Measurements from ENCODE around the gene XRCC4. TPM values are rescaled to one million over a fixed set of nuclear protein-coding genes. Genes with fewer than 3 reads are reported as not detected.

Gene XRCC4
- total RNA-seq, 1 donor from 2014 or later = 11.6 TPM

- peaks cover 11% of the 10 kb centered on the region for H3K4me1 Mint-ChIP-seq
- peaks cover 13% of the 10 kb centered on the region for H3K9me3 Mint-ChIP-seq
- H3K36me3 Mint-ChIP-seq (ENCODE audit: low read depth) = peaks cover 17% of the 10 kb centered on the region
- no peak for DNase-seq
- no peaks in the 10 kb centered on the region for H3K27me3 Mint-ChIP-seq
- intact Hi-C loops (cut with micrococcal nuclease) = no loop called here
- no peak overlapping the region for H3K4me3 Mint-ChIP-seq
- no peak overlapping the region for H3K27ac Mint-ChIP-seq
These were observed 12.8 kb downstream of the XRCC4 start for GRCh38 chr5:83090169-83090568.

DNA sequence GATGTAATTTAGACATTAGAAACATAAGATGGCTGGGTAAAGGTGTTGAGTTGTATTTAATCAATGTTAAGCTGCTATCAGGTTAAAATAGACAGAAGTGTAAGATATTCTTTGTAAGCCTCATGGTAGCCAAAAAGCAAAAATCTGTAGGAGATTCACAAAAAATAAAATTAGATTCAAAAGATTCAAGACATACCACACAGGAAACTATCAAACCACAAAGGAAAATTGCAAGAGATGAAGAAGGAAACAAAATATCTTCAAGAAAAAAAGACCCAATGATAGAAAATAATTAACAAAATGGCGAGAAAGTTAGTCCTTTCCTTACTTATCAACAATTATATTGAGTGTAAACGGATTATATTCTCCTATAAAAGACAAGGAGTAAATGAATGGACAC is 15.3 kb downstream of the XRCC4 start:
- Mint-ChIP-seq H3K4me3 (no peak overlapping the region), H3K4me1 (peaks cover 11% of the 10 kb centered on the region), H3K9me3 (peaks cover 18% of the 10 kb centered on the region), H3K27ac (no peak overlapping the region), H3K27me3 (no peaks in the 10 kb centered on the region), H3K36me3 (ENCODE audit: low read depth) (peaks cover 19% of the 10 kb centered on the region)
- no peak for DNase-seq
- intact Hi-C loops (cut with micrococcal nuclease) = no loop called here

- intact Hi-C loops (cut with micrococcal nuclease) = no loop called here
- no peak overlapping the region for H3K4me3 Mint-ChIP-seq
- no peak for DNase-seq
- peaks cover 18% of the 10 kb centered on the region for H3K9me3 Mint-ChIP-seq
- H3K4me1 Mint-ChIP-seq = peaks cover 11% of the 10 kb centered on the region
- no peaks in the 10 kb centered on the region for H3K27me3 Mint-ChIP-seq
- H3K36me3 Mint-ChIP-seq (ENCODE audit: low read depth) = peaks cover 19% of the 10 kb centered on the region
- H3K27ac Mint-ChIP-seq = no peak overlapping the region
These were observed 16.3 kb downstream of the XRCC4 start for GRCh38 chr5:83093692-83094091.

- peaks cover 16% of the 10 kb centered on the region for H3K9me3 Mint-ChIP-seq
- no peaks in the 10 kb centered on the region for H3K27me3 Mint-ChIP-seq
- H3K4me1 Mint-ChIP-seq = peaks cover 11% of the 10 kb centered on the region
- H3K36me3 Mint-ChIP-seq (ENCODE audit: low read depth) = peaks cover 19% of the 10 kb centered on the region
- DNase-seq = no peak
- no peak overlapping the region for H3K27ac Mint-ChIP-seq
- no peak overlapping the region for H3K4me3 Mint-ChIP-seq
- intact Hi-C loops (cut with micrococcal nuclease) = no loop called here
These were observed 18.0 kb downstream of the XRCC4 start for GRCh38 chr5:83095163-83095956.

DNA sequence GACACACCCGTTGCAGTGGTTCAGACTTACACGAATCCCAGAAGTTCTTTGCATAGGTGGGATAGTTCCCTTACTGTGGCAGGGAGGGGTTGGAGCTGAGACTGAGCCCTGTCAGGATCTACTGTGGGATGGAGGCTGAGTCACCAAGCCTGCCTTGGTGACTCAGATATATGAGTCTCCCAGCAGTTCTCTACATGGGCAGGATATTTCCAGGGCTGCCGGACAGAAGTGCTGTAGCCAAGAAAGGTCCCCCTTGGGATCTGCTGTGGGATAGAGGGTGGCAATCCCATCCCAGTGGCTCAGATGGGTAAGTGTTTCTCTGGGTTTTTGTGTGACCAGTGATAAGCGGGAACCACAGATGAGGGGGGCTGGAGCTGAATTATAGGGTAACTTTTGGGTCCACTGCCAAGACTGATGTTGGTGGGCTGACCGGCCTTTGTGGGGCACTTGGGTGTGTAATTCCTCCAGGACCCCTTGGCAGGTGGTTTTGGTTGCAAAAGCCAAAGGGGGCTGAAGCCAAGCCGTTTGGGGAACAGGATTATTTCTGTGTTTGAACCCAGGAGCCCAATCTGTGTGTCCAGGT is 18.7 kb downstream of the XRCC4 start:
- Mint-ChIP-seq H3K9me3 (peaks cover 14% of the 10 kb centered on the region), H3K27ac (no peak overlapping the region), H3K36me3 (ENCODE audit: low read depth) (peaks cover 17% of the 10 kb centered on the region), H3K4me1 (peaks cover 11% of the 10 kb centered on the region), H3K27me3 (no peaks in the 10 kb centered on the region), H3K4me3 (no peak overlapping the region)
- intact Hi-C loops (cut with micrococcal nuclease) = no loop called here
- DNase-seq = no peak

DNA sequence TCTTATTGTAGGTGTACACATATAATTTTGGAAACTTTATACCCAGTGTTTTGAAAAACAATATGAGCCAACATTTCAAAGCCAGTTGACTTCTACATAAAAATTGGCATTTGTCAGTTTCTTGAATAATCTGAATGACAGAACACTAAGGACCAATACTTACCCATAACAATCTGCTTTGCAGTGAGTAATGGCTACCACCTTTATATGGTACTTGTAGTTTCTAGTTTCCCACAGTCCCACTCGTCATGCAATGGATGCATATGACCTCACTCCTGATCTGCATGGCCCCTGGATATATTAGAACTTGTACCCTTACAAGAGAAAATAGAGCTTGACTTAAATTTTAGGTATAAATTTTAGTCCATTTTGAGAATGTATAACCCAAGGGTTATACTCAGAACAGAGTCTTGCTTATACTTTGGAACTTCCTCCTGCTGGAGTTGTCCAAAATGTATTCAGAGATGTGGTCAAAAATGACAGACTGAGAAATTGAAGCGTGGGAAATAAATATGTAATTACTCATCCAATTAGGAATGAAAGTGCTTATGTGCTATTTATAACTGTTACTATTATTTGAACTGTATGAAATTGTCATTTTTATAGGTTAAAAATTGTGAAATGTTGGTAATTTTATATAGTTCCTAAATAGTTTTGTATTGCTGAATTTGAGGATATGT is 19.5 kb downstream of the XRCC4 start:
- H3K4me3 Mint-ChIP-seq = no peak overlapping the region
- no peak for DNase-seq
- peaks cover 16% of the 10 kb centered on the region for H3K36me3 Mint-ChIP-seq (ENCODE audit: low read depth)
- H3K9me3 Mint-ChIP-seq = peaks cover 14% of the 10 kb centered on the region
- peaks cover 11% of the 10 kb centered on the region for H3K4me1 Mint-ChIP-seq
- intact Hi-C loops (cut with micrococcal nuclease) = no loop called here
- no peak overlapping the region for H3K27ac Mint-ChIP-seq
- H3K27me3 Mint-ChIP-seq = no peaks in the 10 kb centered on the region

GRCh38 chr5:83097689-83098231 is 20.4 kb downstream of the XRCC4 start:
- no peak overlapping the region for H3K4me3 Mint-ChIP-seq
- peaks cover 13% of the 10 kb centered on the region for H3K9me3 Mint-ChIP-seq
- DNase-seq = no peak
- intact Hi-C loops (cut with micrococcal nuclease) = no loop called here
- peaks cover 3% of the 10 kb centered on the region for H3K4me1 Mint-ChIP-seq
- H3K27ac Mint-ChIP-seq = no peak overlapping the region
- no peaks in the 10 kb centered on the region for H3K27me3 Mint-ChIP-seq
- peaks cover 13% of the 10 kb centered on the region for H3K36me3 Mint-ChIP-seq (ENCODE audit: low read depth)

- DNase-seq = no peak
- Mint-ChIP-seq H3K36me3 (ENCODE audit: low read depth) (peaks cover 7% of the 10 kb centered on the region), H3K4me1 (no peaks in the 10 kb centered on the region), H3K9me3 (peaks cover 6% of the 10 kb centered on the region), H3K27me3 (no peaks in the 10 kb centered on the region), H3K27ac (no peak overlapping the region), H3K4me3 (no peak overlapping the region)
- intact Hi-C loops (cut with micrococcal nuclease) = no loop called here
These were observed 21.7 kb downstream of the XRCC4 start for GRCh38 chr5:83099001-83099400.

- no peak overlapping the region for H3K27ac Mint-ChIP-seq
- intact Hi-C loops (cut with micrococcal nuclease) = no loop called here
- H3K9me3 Mint-ChIP-seq = peaks cover 6% of the 10 kb centered on the region
- H3K27me3 Mint-ChIP-seq = no peaks in the 10 kb centered on the region
- H3K4me3 Mint-ChIP-seq = no peak overlapping the region
- peaks cover 4% of the 10 kb centered on the region for H3K36me3 Mint-ChIP-seq (ENCODE audit: low read depth)
- no peak for DNase-seq
- H3K4me1 Mint-ChIP-seq = no peaks in the 10 kb centered on the region
These were observed 22.1 kb downstream of the XRCC4 start for GRCh38 chr5:83099445-83099844.

GRCh38 chr5:83101514-83101913 is 24.2 kb downstream of the XRCC4 start:
- H3K27me3 Mint-ChIP-seq = no peaks in the 10 kb centered on the region
- intact Hi-C loops (cut with micrococcal nuclease) = no loop called here
- no peak for DNase-seq
- peaks cover 3% of the 10 kb centered on the region for H3K36me3 Mint-ChIP-seq (ENCODE audit: low read depth)
- H3K27ac Mint-ChIP-seq = no peak overlapping the region
- H3K4me3 Mint-ChIP-seq = no peak overlapping the region
- H3K4me1 Mint-ChIP-seq = no peaks in the 10 kb centered on the region
- H3K9me3 Mint-ChIP-seq = no peaks in the 10 kb centered on the region

GRCh38 chr5:83102364-83102980 is 25.1 kb downstream of the XRCC4 start:
- Mint-ChIP-seq H3K27me3 (no peaks in the 10 kb centered on the region), H3K4me3 (no peak overlapping the region), H3K27ac (no peak overlapping the region), H3K36me3 (ENCODE audit: low read depth) (peaks cover 4% of the 10 kb centered on the region), H3K4me1 (no peaks in the 10 kb centered on the region), H3K9me3 (no peaks in the 10 kb centered on the region)
- no peak for DNase-seq
- intact Hi-C loops (cut with micrococcal nuclease) = no loop called here

DNA sequence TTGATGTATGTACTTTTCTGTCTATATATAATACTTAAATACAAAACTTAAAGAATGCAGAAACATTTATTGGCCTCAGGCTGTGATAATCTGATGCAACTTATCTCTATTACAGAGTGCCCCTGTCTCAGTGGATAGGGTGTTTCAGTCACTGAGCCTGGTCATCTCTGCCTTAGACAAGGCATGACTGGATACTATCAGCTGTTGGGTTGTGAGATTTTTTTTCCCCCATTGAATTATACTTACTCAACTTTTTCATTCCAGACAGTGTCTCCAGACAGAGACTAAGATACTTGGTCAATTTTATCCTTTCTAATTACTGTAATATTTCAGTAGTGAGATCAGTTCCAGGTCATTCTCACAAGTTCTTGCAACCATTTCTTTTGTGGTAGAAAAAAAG is 26.7 kb downstream of the XRCC4 start:
- Mint-ChIP-seq H3K27me3 (no peaks in the 10 kb centered on the region), H3K4me1 (no peaks in the 10 kb centered on the region), H3K9me3 (no peaks in the 10 kb centered on the region), H3K4me3 (no peak overlapping the region), H3K27ac (no peak overlapping the region), H3K36me3 (ENCODE audit: low read depth) (peaks cover 6% of the 10 kb centered on the region)
- intact Hi-C loops (cut with micrococcal nuclease) = no loop called here
- no peak for DNase-seq

DNA sequence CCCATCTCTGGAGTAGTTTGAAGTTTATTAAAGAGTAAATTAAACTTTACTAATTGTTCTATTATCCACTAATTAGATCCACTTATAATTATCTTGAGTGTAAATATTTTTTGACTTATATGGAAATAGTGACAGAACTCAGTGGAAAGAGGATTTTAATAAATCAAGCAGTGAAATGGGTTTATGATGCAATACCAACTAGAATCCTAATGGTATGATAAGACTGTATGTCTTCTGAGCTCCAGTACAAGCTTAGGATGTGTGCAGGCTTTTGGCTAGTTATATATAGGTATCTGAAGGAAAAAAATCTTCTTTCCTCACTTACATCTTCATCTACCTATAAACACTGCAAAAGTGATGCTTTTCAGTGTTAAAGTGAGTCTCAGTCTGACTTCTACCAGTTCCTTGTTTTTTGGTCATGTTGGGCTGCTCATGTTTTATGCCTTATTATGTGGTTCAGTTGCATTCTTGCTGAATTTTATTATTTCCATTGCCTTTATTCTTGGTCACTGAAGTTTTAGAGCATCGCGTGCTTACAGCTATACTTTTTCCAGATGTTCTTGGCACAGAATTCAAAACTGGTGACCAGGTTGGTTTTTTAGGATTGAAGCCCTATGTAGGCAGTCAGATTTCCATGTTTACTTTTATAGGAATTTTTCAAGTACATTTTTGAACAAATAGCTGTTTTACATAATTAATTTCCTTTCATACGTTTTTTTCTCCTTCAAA is 30.5 kb downstream of the XRCC4 start:
- H3K9me3 Mint-ChIP-seq = peaks cover 8% of the 10 kb centered on the region
- no peak overlapping the region for H3K4me3 Mint-ChIP-seq
- H3K4me1 Mint-ChIP-seq = no peaks in the 10 kb centered on the region
- peaks cover 14% of the 10 kb centered on the region for H3K36me3 Mint-ChIP-seq (ENCODE audit: low read depth)
- DNase-seq = no peak
- intact Hi-C loops (cut with micrococcal nuclease) = no loop called here
- no peaks in the 10 kb centered on the region for H3K27me3 Mint-ChIP-seq
- H3K27ac Mint-ChIP-seq = no peak overlapping the region

All from activated CD4-positive, alpha-beta T cell treated with anti-CD3 and anti-CD28 coated beads, Interleukin-2, amount 10 ng/mL, durations not matched to agents 24 days and 14 days (primary cell).